Heart left ventricle (tissue), 13 donors: ENCODE data around the gene GBGT1.

Source experiments
- CTCF ChIP-seq, 12 donors: fragments of 200-600 bp; sonication (generic) in 4 of 12; IDR thresholded peaks; one replicate each; pipeline versions ENCODE4 v1.5.0 to v1.8.0; 2018 to 2022; ENCODE audit warnings: antibody characterized with exemption in 12 of 12, mild to moderate bottlenecking in 5 of 12
- POLR2A ChIP-seq, 2 donors: fragments of 450-650 bp; IDR thresholded peaks; one replicate each; pipeline ENCODE4 v1.6.1; 2017; ENCODE audit warnings: antibody characterized with exemption in 2 of 2, mild to moderate bottlenecking in 2 of 2, moderate library complexity in 2 of 2
- donor health status: ischemic (EF 13 %, LVEDD 7.1; RV severe dilation, severe dysfunction).
- donor health status: DM: no; HTN: yes; CAD: no.
- donor health status: DM: no; HTN: no; CAD: no.
- donor health status: ischemic (EF 25% LVEDD 6.9; RV normal size, moderate dysfunction).
- donor health status: ischemic (EF 25% LVEDD 5.7; RV mildly dilated, moderate dysfunction).
- donor health status: ischemic (EF 35%, LVEDD 5.7; RV mildly dilated, moderate dysfunction).
- donor health status: nonischemic (EF 11% LVEDD 7.7; RV severe dilation, severe dysfunction).
- donor health status: DM: yes; HTN: yes; CAD: no.
- donor health status: PGD.
- donor health status: ischemic (EF 29% LVEDD 5.4; RV normal size, mild dysfunction).
- donor health status: nonischemic (EF 23%, LVEDD 6.1; RV moderate dilation, normal function).

GRCh38 chr9:133162861-133163503, 732 bp downstream of the GBGT1 start:
- TF ChIP-seq CTCF (IDR thresholded peaks at IDR 0.05) (no peak), POLR2A (IDR thresholded peaks at IDR 0.05) (no peak)
